ENCODE measurements around the gene KIF6. TPM values are rescaled to one million over a fixed set of nuclear protein-coding genes. Genes with fewer than 3 reads are reported as not detected.

KIF6 gene
- total RNA-seq, 1 donor from 2014 or later = not detected

- DNase-seq (ENCODE audit: low read depth, low spot score) = no peak
Observed at GRCh38 chr6:39350723-39351505, 374.3 kb downstream of the KIF6 start.

DNA sequence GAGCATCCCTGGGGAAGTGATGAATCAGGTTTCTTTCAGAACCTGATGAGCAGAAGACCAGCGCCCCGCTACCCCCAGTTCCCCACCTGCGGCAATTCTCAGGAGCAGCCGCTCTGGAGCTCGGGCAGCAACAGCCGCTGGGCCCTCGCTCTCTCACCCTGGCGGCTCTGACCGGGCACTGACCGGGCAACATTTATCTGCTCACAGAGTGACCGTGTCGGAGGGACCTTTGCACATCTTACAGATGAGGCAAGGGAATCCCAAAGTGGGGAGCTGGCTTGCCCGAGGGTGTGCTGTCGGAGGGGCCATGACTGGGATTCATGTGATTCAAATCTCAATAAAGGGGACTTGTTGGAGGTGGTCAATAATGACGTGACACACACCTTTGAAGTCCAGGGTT, 376.5 kb downstream of the KIF6 start:
- DNase-seq (ENCODE audit: low read depth, low spot score) = no peak

DNA sequence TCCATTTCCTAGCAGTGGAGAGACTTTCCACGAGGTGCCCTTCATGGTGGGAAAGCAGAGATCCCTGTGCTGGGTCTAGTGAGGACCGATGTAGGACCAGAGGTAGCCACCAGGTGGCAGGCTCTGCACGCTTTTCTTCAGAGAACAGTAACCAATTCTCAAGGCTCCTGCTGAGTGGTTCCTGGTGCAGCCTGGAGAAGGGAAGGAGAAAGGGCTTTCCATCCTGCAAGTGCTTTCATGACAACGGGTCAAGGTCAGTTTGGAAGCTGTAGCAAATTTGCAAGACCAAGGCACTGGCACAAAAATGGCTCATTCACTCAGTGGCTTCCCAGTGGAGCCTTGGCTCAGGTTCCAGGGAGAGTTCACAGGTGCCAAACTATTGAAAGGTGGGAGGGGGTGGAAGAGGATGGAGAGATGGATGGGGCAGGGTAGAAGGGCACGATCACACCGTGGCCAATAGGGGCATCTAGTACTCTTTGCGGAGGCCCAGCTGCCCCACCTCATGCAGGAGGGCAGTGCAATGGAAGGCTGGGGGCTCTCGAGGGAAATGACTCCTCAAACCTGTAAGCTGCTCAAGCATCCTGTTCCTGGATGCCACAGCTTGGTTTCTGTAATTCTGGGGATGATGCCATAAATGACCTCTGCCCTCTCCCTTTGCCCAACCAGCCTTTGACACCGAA, 377.2 kb downstream of the KIF6 start:
- DNase-seq (ENCODE audit: low read depth, low spot score) = no peak

DNA sequence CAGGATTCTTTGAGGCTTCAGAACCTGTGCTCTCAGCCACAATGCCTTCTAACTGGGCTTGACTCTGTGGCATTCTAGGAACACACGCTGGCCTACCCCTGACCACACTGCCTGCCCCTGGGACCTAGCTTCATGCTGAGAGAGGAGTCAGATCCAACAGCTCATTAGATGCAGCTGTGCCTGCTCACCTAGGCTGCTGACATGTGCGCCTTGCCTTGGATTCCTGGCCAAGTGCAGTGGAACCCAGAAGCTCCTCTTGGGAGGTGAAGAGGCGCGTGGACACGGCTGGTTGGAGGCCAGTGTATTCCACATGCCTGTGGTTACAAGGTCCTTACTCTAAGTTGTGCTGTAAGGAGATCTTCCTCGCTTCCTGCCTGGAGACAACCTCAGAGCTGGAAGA, 378.0 kb downstream of the KIF6 start:
- no peak for DNase-seq (ENCODE audit: low read depth, low spot score)

DNA sequence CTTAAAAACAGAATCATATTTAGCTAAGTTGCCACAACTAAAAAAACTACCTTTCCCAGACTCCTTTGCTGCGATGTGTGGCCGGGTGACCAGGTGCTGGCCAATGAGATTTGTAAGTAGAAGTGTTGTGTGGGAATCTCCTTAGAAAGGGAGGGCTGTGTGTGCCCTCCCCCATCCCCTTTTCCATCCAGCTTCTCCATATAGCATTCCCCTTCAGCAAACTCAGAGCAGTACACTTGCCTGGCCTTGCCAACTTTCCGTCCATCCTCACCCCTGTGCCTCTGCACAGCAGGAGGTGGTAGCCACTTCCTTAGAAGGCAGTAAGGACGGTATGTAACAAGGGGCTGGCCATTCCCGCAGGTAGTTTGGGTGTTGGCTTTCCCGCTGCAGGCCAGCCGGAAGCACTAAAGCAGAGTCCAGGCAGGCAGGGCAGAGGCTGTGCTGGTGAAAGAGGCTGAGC, 380.4 kb downstream of the KIF6 start:
- DNase-seq (ENCODE audit: low read depth, low spot score) = no peak

GRCh38 chr6:39343396-39343870, 381.8 kb downstream of the KIF6 start:
- DNase-seq (ENCODE audit: low read depth, low spot score) = no peak

GRCh38 chr6:39342692-39343395, 382.4 kb downstream of the KIF6 start:
- DNase-seq (ENCODE audit: low read depth, low spot score) = no peak

DNA sequence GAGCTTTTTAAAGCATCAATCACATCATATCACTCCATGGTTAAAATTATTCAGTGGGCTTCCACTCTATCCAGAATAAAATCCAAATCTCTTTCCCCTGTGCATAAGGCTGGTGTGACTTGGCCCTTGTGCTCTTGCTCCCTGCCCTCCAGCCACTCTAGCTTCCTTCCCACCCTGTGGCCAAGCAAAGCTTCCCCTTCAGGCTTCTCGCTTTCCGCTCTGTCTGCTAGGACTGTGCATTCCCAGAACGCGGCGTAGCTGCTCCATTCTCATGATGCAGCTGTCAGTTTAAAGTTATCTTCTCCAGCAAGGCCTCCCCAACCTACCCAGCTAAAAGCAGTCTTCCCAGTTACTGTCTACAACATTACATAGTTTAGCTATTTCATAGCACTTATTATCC, 383.3 kb downstream of the KIF6 start:
- DNase-seq (ENCODE audit: low read depth, low spot score) = no peak

- DNase-seq (ENCODE audit: low read depth, low spot score) = no peak
Observed at GRCh38 chr6:39341352-39341751, 383.9 kb downstream of the KIF6 start.

- DNase-seq (ENCODE audit: low read depth, low spot score) = no peak
Observed at GRCh38 chr6:39339868-39340550, 385.2 kb downstream of the KIF6 start.

- no peak for DNase-seq (ENCODE audit: low read depth, low spot score)
Observed at GRCh38 chr6:39339096-39339867, 385.9 kb downstream of the KIF6 start.

GRCh38 chr6:39338397-39338796, 386.8 kb downstream of the KIF6 start:
- no peak for DNase-seq (ENCODE audit: low read depth, low spot score)

GRCh38 chr6:39335780-39336545, 389.2 kb downstream of the KIF6 start:
- DNase-seq (ENCODE audit: low read depth, low spot score) = no peak

- no peak for DNase-seq (ENCODE audit: low read depth, low spot score)
Observed at GRCh38 chr6:39333644-39334438, 391.4 kb downstream of the KIF6 start.

DNA sequence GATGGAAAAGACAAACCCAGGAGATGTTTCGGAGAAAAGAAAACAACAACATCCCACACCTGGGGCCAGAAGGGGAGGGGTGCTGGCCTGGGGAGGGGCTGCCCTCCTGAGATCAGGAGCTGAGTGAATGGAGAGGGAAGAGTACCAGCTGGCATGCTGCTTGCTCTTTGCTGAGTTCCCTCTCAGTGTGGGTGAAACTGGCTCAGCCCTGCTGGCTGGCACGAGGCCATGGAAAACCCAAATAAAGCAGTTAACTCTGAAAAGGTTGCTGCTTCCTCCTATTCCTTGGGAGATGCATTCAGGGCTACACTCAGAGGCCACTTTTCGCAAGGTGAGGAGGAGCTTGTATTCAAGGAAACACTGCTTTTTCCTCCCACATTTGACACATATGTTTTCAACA, 394.7 kb downstream of the KIF6 start:
- DNase-seq (ENCODE audit: low read depth, low spot score) = no peak

GRCh38 chr6:39330057-39330456, 395.2 kb downstream of the KIF6 start:
- no peak for DNase-seq (ENCODE audit: low read depth, low spot score)

DNA sequence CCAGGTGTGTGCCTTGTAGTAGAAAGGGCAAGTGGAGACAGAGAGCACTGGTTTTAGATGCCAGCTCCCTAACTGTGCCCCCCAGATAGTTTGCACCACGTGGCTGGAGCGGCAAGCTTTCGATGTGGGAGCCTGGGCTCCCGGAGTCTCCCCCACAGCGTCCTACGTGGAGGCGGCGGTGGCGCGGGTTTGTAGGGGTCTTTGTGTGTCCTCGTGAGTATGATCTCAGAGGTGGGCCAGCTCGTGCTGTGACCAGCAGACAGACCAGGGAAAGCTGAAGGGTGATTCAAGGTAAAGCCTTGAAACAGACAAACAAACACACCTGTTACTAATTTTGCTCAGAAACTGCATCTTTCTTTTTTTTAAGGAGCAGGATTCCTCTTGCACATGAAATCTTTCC, 397.1 kb downstream of the KIF6 start:
- DNase-seq (ENCODE audit: low read depth, low spot score) = no peak

GRCh38 chr6:39327507-39327906, 397.7 kb downstream of the KIF6 start:
- no peak for DNase-seq (ENCODE audit: low read depth, low spot score)

DNA sequence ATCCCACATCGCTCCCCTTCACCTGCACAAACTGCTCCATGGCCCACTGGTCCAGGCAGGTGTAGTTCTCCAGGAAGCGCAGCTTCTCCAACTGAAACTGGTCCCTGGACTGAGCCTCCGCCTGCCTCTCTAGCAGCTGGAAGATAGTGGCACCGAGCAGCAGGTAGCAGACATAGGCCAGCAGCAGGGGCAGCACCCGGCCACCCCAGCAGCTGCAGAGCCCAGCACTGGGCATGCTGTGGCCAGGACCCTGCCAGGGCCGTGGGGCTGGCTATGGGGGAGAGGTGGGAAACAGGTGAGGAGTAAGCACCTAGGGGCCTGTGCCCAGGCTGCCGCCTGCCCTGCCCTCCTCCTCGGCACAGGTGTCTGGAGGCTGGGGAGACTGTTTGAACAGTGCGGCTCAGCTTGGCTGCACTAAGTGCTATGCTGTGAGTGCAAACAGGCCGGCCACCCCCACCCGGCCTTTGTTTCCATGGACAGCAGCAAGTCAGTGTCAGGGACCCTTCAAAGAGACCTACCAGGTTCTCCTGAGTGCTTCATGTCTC, 402.8 kb downstream of the KIF6 start, which contains the start of gene KCNK16:
Gene KCNK16, minus strand, starts transcription at position 397 of the 545 bp plus-strand sequence. Its CDS starts 162 bp downstream, at position 235.
- no peak for DNase-seq (ENCODE audit: low read depth, low spot score)

Data from pulmonary artery endothelial cell (primary cell).